CD4-positive, alpha-beta memory T cell (primary cell): ENCODE measurements around the gene PDSS2. TPM values are rescaled to one million over a fixed set of nuclear protein-coding genes. Genes with fewer than 3 reads are reported as not detected.

Experiments used
- CTCF ChIA-PET: fragments of 350-600 bp; sonication (Branson Sonifier 250); formaldehyde crosslinking; loops from one replicate; lab custom pipeline; 2021; ENCODE audit warnings: inconsistent platforms; ENCODE audit not compliant: partially characterized antibody; lab: Charles Lee
- POLR2A ChIA-PET: fragments of 350-600 bp; sonication (Branson Sonifier 250); formaldehyde crosslinking; loops from one replicate; lab custom pipeline; 2021; ENCODE audit not compliant: partially characterized antibody; lab: Charles Lee
- DNase-seq, 5 donors: peaks; one replicate each; pipeline versions ENCODE4 v3.0.0 to v3.0.0-alpha.2; 2020 to 2022; ENCODE audit warnings: mixed read lengths in 1 of 5
- H3K27ac ChIP-seq: one replicate; pipeline ENCODE4 v1.7.0; 2013; ENCODE audit warnings: low read depth, low read length
- H3K27me3 ChIP-seq: 2 replicates; pipeline ENCODE4 v1.7.0; 2013; ENCODE audit warnings: mild to moderate bottlenecking, low read length, moderate library complexity; ENCODE audit not compliant: insufficient read depth
- H3K36me3 ChIP-seq: 2 replicates; pipeline ENCODE4 v1.7.0; 2013; ENCODE audit warnings: mild to moderate bottlenecking, low read length, moderate library complexity; ENCODE audit not compliant: insufficient read depth
- H3K4me1 ChIP-seq: 2 replicates; pipeline ENCODE4 v1.7.0; 2013; ENCODE audit warnings: mild to moderate bottlenecking, low read length, moderate library complexity; ENCODE audit not compliant: insufficient read depth
- H3K4me3 ChIP-seq, 2 donors: one replicate each; pipeline ENCODE4 v1.7.0; 2013; ENCODE audit warnings: low read length in 2 of 2, mild to moderate bottlenecking in 1 of 2
- H3K9me3 ChIP-seq, 2 donors: one replicate each; pipeline ENCODE4 v1.7.0; 2013; ENCODE audit warnings: low read length in 2 of 2, control low read depth in 1 of 2; ENCODE audit not compliant: control insufficient read depth in 1 of 2
- H3K27ac Mint-ChIP-seq, 7 donors: one replicate each; pipeline ENCODE4 v1.8.0; 2020 to 2021; ENCODE audit warnings: mixed read lengths in 7 of 7, mild to moderate bottlenecking in 6 of 7, inconsistent platforms in 3 of 7, moderate library complexity in 3 of 7
- H3K27me3 Mint-ChIP-seq, 2 donors: one replicate each; pipeline ENCODE4 v1.8.0; 2020 to 2021; ENCODE audit warnings: mixed read lengths in 2 of 2
- H3K36me3 Mint-ChIP-seq, 2 donors: one replicate each; pipeline ENCODE4 v1.8.0; 2020 to 2021; ENCODE audit warnings: mixed read lengths in 2 of 2, inconsistent platforms in 1 of 2, mild to moderate bottlenecking in 1 of 2
- H3K4me1 Mint-ChIP-seq, 4 donors: one replicate each; pipeline ENCODE4 v1.8.0; 2020 to 2021; ENCODE audit warnings: mixed read lengths in 4 of 4, mild to moderate bottlenecking in 1 of 4
- H3K4me3 Mint-ChIP-seq, 8 donors: one replicate each; pipeline ENCODE4 v1.8.0; 2020 to 2021; ENCODE audit warnings: mixed read lengths in 8 of 8, mild to moderate bottlenecking in 7 of 8, moderate library complexity in 6 of 8, inconsistent platforms in 3 of 8
- H3K9me3 Mint-ChIP-seq, 8 donors: one replicate each; pipeline ENCODE4 v1.8.0; 2020 to 2021; ENCODE audit warnings: mixed read lengths in 8 of 8, mild to moderate bottlenecking in 5 of 8, inconsistent platforms in 3 of 8, moderate library complexity in 1 of 8
- intact Hi-C: fragments of 100-400 bp; cut with micrococcal nuclease; formaldehyde crosslinking; loops from one replicate; pipeline ENCODE4 v1.15.1; 2023
- polyA plus RNA-seq, 2 donors: library from polyadenylated mRNA; unstranded; fragments of 300-500 nt; fragmentation: Illumina TruSeq; gene quantifications; one replicate each; pipeline ENCODE4 v1.2.3, GENCODE V29; 2021
- total RNA-seq, 2 experiments: library from RNA; stranded (reverse); gene quantifications; one replicate each; pipeline ENCODE4 v1.2.3, GENCODE V29; 2021

The PDSS2 gene
- total and polyA plus RNA-seq, 4 experiments from 2014 or later = 10.0 to 14.3 (median 12.2) TPM

DNA sequence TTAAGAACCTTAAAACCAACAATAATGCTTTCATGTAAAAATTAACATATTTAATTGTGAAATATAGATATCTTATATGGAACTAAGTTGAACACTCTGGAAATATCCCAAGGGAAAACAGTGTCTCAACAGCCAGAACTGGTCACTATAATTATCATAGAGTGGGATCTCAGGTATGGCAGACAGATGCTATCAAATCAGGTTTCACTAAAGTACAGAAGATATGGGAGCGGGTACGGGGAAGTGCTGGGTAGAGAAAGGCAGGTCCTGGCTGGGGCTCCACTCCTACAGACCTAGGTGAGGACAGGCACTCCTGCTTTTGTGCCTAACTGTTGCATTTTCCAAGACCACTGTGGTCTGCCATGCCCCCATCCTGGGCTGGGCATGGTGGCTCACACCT, 215.9 kb downstream of the PDSS2 start:
- Mint-ChIP-seq H3K9me3 (no peaks in the 10 kb centered on the region), H3K36me3 (peaks cover 18 to 24% of the 10 kb centered on the region in 2 donors), H3K27me3 (no peaks in the 10 kb centered on the region), H3K4me1 (no peaks in the 10 kb centered on the region), H3K4me3 (no peak overlapping the region), H3K27ac (no peak overlapping the region)
- Histone ChIP-seq H3K27ac (no peak overlapping the region), H3K9me3 (no peaks in the 10 kb centered on the region), H3K36me3 (no peaks in the 10 kb centered on the region), H3K4me3 (no peak overlapping the region), H3K27me3 (no peaks in the 10 kb centered on the region), H3K4me1 (no peaks in the 10 kb centered on the region)
- intact Hi-C loops = no loop called here
- ChIA-PET POLR2A (no interaction called here), CTCF (no interaction called here)
- no peak for DNase-seq

DNA sequence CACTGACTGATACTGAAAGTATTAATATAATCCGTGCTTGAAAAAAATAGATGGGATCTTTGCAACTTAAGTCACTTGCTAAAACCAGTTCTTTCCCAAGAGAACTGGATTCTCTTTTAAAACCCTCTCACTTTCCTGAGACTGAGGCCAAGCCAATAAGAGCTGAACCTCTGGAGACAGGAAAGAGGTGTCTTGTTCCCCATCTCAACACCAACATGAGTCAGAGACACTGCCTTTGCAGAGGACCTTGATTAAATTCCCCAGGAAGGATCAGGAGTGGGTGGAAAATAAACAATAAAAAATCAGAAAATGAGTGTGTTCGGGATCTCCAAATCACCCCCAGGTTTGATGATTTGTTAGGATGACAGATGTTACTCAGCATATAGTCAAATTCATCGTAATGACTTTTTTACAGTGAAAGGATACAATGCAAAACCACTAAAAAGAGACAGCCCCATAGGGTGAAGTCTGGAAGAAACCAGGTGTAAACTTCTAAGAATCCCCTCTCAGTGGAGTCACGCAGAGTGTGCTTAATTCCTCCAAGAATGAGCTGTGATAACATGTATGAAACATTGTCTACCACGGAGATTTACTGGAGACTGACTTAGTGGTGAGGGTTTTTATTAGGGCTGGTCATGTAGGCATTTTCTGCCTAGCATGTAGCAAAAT, 221.2 kb downstream of the PDSS2 start:
- no peak overlapping the region for H3K4me3 Mint-ChIP-seq
- no peaks in the 10 kb centered on the region for H3K4me1 Mint-ChIP-seq
- CTCF ChIA-PET = no interaction called here

DNA sequence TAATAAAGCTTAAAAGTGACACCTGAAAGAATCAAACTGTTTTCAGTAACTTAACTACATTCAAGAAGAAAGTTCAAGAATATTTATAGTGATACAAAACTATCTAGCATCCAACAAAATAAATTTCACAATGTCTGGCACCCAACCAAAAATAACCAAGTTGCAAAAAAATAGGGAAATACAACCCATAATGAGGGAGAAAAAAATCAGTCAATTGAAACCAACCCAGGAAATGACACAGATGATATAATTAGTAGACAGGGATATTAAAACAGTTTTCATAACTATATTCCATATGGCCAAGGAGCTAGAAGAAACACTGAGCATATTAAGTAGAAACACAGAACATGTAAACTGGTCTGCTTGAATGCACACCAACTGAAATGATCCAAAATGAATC, 223.9 kb downstream of the PDSS2 start:
- peaks cover 35 to 61% of the 10 kb centered on the region in 2 donors for H3K36me3 Mint-ChIP-seq

More for the DNA sequence above, 221.2 kb downstream of the PDSS2 start:
- H3K9me3 ChIP-seq = no peaks in the 10 kb centered on the region
- peaks cover 35 to 54% of the 10 kb centered on the region in 2 donors for H3K36me3 Mint-ChIP-seq
- H3K27me3 Mint-ChIP-seq = no peaks in the 10 kb centered on the region
- DNase-seq = no peak
- no peak overlapping the region for H3K27ac ChIP-seq
- H3K27ac Mint-ChIP-seq = no peak overlapping the region
- H3K9me3 Mint-ChIP-seq = peaks cover 0 to 20% (median 12%) of the 10 kb centered on the region in 8 donors
- POLR2A ChIA-PET = no interaction called here
- no peaks in the 10 kb centered on the region for H3K4me1 ChIP-seq
- H3K36me3 ChIP-seq = no peaks in the 10 kb centered on the region
- no peak overlapping the region for H3K4me3 ChIP-seq
- intact Hi-C loops = no loop called here
- H3K27me3 ChIP-seq = no peaks in the 10 kb centered on the region

DNA sequence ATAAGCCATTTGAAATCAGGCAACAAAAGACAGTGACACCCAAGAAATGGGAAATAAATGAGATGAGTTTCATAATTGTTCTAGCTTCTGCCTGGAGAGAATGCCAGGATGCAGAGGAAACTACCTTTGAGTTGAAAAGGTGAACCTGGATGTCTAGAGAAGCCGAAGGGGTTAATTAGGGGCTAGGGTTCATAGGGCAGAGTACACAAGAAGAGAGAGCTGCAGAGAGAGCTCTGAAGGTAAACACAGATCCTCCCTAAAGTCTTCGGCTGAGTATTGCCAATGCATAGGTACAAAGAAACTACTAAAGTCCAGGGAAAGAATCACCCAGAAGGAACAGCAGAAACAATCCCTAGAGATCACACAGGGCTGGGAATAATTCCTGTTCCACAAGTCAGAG, 224.4 kb downstream of the PDSS2 start:
- Histone ChIP-seq H3K9me3 (no peaks in the 10 kb centered on the region), H3K4me1 (no peaks in the 10 kb centered on the region), H3K27ac (no peak overlapping the region), H3K36me3 (no peaks in the 10 kb centered on the region), H3K4me3 (no peak overlapping the region), H3K27me3 (no peaks in the 10 kb centered on the region)
- H3K27me3 Mint-ChIP-seq = no peaks in the 10 kb centered on the region
- peaks cover 35 to 63% of the 10 kb centered on the region in 2 donors for H3K36me3 Mint-ChIP-seq
- DNase-seq = no peak
- CTCF ChIA-PET = no interaction called here
- peaks cover 0 to 2% (median 0%) of the 10 kb centered on the region in 4 donors for H3K4me1 Mint-ChIP-seq
- H3K27ac Mint-ChIP-seq = no peak overlapping the region
- intact Hi-C loops = no loop called here
- H3K9me3 Mint-ChIP-seq = peaks cover 0 to 20% (median 12%) of the 10 kb centered on the region in 8 donors
- H3K4me3 Mint-ChIP-seq = no peak overlapping the region
- POLR2A ChIA-PET = no interaction called here

More for the DNA sequence above, 223.9 kb downstream of the PDSS2 start:
- Histone ChIP-seq H3K27ac (no peak overlapping the region), H3K4me1 (no peaks in the 10 kb centered on the region), H3K27me3 (no peaks in the 10 kb centered on the region), H3K36me3 (no peaks in the 10 kb centered on the region), H3K9me3 (no peaks in the 10 kb centered on the region), H3K4me3 (no peak overlapping the region)
- Mint-ChIP-seq H3K27me3 (no peaks in the 10 kb centered on the region), H3K27ac (no peak overlapping the region), H3K4me1 (no peaks in the 10 kb centered on the region), H3K4me3 (no peak overlapping the region), H3K9me3 (peaks cover 0 to 20% (median 12%) of the 10 kb centered on the region in 8 donors)
- CTCF ChIA-PET = no interaction called here
- POLR2A ChIA-PET = no interaction called here
- no peak for DNase-seq
- intact Hi-C loops = no loop called here

DNA sequence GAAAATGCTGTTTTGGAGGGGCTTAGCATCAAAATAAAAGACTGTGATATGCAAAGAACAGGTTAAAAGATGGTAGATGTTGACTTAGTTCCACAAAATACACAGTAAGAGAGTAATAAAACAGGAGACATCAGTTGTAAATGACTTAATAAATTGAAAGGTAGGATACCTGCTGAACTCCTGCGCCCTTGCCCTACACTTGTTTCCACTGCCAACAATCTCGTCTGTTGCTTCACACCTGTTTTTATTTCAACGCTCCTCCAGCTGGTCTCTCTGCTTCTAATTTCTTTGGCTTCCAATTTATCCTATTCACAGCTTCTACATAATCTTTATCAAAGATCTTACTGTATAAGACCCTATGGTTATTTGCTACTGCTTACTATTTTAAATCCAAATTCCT, 228.1 kb downstream of the PDSS2 start:
- ChIA-PET POLR2A (no interaction called here), CTCF (interaction anchor here (0.8 kb wide), 1 partner anchor 9 kb away, joined by 3 read pairs; no protein-coding TSS in a partner anchor)
- no peaks in the 10 kb centered on the region for H3K36me3 ChIP-seq
- H3K27me3 ChIP-seq = no peaks in the 10 kb centered on the region
- no peak overlapping the region for H3K27ac ChIP-seq
- Mint-ChIP-seq H3K36me3 (peaks cover 22 to 53% of the 10 kb centered on the region in 2 donors), H3K9me3 (peaks cover 0 to 13% (median 8%) of the 10 kb centered on the region in 8 donors), H3K27ac (no peak overlapping the region), H3K4me1 (peaks cover 0 to 3% (median 1%) of the 10 kb centered on the region in 4 donors), H3K4me3 (no peak overlapping the region), H3K27me3 (no peaks in the 10 kb centered on the region)
- intact Hi-C loops = no loop called here
- H3K4me1 ChIP-seq = no peaks in the 10 kb centered on the region
- H3K4me3 ChIP-seq = no peak overlapping the region
- H3K9me3 ChIP-seq = no peaks in the 10 kb centered on the region
- DNase-seq = no peak

- H3K36me3 ChIP-seq = no peaks in the 10 kb centered on the region
Measured at GRCh38 chr6:107230448-107230847, 228.9 kb downstream of the PDSS2 start.

GRCh38 chr6:107230024-107230423, 229.3 kb downstream of the PDSS2 start:
- Mint-ChIP-seq H3K4me3 (no peak overlapping the region), H3K4me1 (peaks cover 0 to 3% (median 1%) of the 10 kb centered on the region in 4 donors), H3K27ac (no peak overlapping the region), H3K36me3 (peaks cover 12 to 43% of the 10 kb centered on the region in 2 donors), H3K9me3 (peaks cover 0 to 2% (median 0%) of the 10 kb centered on the region in 8 donors), H3K27me3 (no peaks in the 10 kb centered on the region)
- H3K27ac ChIP-seq = no peak overlapping the region
- ChIA-PET POLR2A (no interaction called here), CTCF (no interaction called here)
- no peak for DNase-seq
- intact Hi-C loops = no loop called here
- H3K9me3 ChIP-seq = no peaks in the 10 kb centered on the region
- no peaks in the 10 kb centered on the region for H3K27me3 ChIP-seq
- H3K4me1 ChIP-seq = no peaks in the 10 kb centered on the region
- H3K36me3 ChIP-seq = no peaks in the 10 kb centered on the region
- H3K4me3 ChIP-seq = no peak overlapping the region

More at GRCh38 chr6:107230448-107230847, 228.9 kb downstream of the PDSS2 start:
- Mint-ChIP-seq H3K36me3 (peaks cover 15 to 48% of the 10 kb centered on the region in 2 donors), H3K27me3 (no peaks in the 10 kb centered on the region), H3K4me1 (peaks cover 0 to 3% (median 1%) of the 10 kb centered on the region in 4 donors), H3K4me3 (no peak overlapping the region), H3K27ac (no peak overlapping the region), H3K9me3 (peaks cover 0 to 7% (median under 1%) of the 10 kb centered on the region in 8 donors)
- intact Hi-C loops = no loop called here
- no peaks in the 10 kb centered on the region for H3K9me3 ChIP-seq
- no peak for DNase-seq
- H3K4me1 ChIP-seq = no peaks in the 10 kb centered on the region
- H3K27ac ChIP-seq = no peak overlapping the region
- H3K27me3 ChIP-seq = no peaks in the 10 kb centered on the region
- H3K4me3 ChIP-seq = no peak overlapping the region
- CTCF ChIA-PET = interaction anchor here (0.8 kb wide), 1 partner anchor 8 kb away, joined by 3 read pairs; no protein-coding TSS in a partner anchor
- POLR2A ChIA-PET = no interaction called here
